H1 (cell line): ENCODE measurements around the gene TMEM129. TPM values are rescaled to one million over a fixed set of nuclear protein-coding genes. Genes with fewer than 3 reads are reported as not detected.

Source experiments
- BCL11A ChIP-seq, 2 experiments: IDR thresholded peaks; one replicate each; pipeline ENCODE4 v1.6.1; 2011; ENCODE audit warnings: low read depth in 2 of 2, low read length in 2 of 2, mild to moderate bottlenecking in 2 of 2
- CTBP2 ChIP-seq: IDR thresholded peaks from 2 replicates; pipeline ENCODE4 v1.7.0; 2011; ENCODE audit warnings: borderline replicate concordance, mild to moderate bottlenecking, moderate library complexity, mixed read lengths, low read length; ENCODE audit not compliant: insufficient read depth, insufficient read length
- KDM4A ChIP-seq: IDR thresholded peaks from one replicate; pipeline ENCODE4 v1.7.1; 2012; ENCODE audit warnings: low read depth, mild to moderate bottlenecking, moderate library complexity, low read length, inconsistent platforms; ENCODE audit not compliant: severe bottlenecking
- KDM5A ChIP-seq: fragments of 200-600 bp; IDR thresholded peaks from 2 replicates; pipeline ENCODE4 v1.7.1; 2012; ENCODE audit warnings: mild to moderate bottlenecking, low read length, inconsistent platforms, mixed read lengths
- NRF1 ChIP-seq: IDR thresholded peaks from 2 replicates; pipeline ENCODE4 v1.6.1; 2011; ENCODE audit warnings: mild to moderate bottlenecking, low read depth, low read length, improper control_type of control experiment
- SP2 ChIP-seq: IDR thresholded peaks from 2 replicates; pipeline ENCODE4 v1.6.1; 2012; ENCODE audit warnings: mild to moderate bottlenecking, low read length, inconsistent platforms
- polyA plus RNA-seq, 7 experiments: library from polyadenylated mRNA; depleted of rRNA in 3 of 7; stranded (reverse) in 5 of 7; unstranded in 2 of 7; fragments of >200 nt in 5 of 7; fragments of 200-250 nt in 2 of 7; gene quantifications; 1 replicate in 5 of 7; 2 replicates in 1 of 7; 4 replicates in 1 of 7; pipeline versions ENCODE4 v1.2.1 to v1.2.3, GENCODE V29; 2011 to 2013; ENCODE audit warnings: missing spikeins in 2 of 7, mixed read lengths in 2 of 7
- total RNA-seq: library from RNA; stranded (reverse); fragmentation: NEBNext Ultra II Directional; extraction: Animal tissue kit (Norgen Biotek cat#: 25700); gene quantifications from 2 replicates; pipeline ENCODE4 v1.2.1, GENCODE V29; 2021

Gene TMEM129
- total and polyA plus RNA-seq, 2 of the 8 experiments (the other 6 are each of a cell fraction or from before 2014, with no cell fraction given) = 31.5 to 58.7 TPM

DNA sequence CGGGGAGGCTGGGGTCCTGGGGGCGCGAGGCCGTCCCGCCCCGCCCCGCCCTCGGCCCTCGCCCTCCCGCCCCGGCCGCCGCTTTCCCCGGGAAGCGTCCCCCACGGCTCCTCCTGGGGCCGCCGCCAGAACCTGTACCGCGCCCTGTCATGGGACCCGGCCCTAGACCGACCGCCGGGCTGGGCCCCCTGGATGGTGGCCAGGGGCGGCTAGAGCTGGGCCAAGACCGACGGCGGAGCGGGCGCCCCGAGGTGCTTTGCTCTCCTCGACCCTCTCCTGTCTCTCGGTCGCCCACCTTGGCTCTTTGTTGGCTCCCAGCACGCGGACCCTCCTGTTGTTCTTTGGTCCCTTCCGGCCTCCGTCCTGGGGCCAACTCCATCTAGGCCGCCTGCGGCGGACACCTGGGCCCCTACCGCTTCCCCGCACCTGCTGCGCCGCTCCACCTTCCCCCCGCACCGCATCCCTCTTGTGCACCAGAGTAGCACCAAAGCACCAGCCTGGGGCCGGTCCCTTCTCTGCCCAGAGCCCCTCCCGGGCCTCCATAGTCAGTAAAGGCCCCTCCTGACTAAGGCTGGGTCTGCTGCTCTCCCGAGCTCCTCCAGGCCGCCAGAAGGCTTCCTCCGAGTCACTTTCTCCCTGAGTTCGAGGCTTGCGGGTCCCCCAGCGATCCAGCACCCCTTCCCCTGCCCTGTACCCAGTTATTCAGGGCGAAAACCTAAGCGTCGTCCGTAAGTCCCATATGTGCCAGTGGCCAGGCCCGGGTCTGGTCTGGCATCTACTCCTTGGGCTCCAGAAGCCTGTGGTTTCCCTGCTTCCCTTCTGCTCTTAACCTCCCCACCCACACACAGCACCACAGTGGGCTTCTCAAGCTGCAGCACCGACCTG lies 785 bp upstream of the TMEM129 start (continued):
- TF ChIP-seq KDM5A = no peak
- no peak for TF ChIP-seq KDM4A
- TF ChIP-seq CTBP2 = no peak
- no peak for TF ChIP-seq NRF1
- TF ChIP-seq BCL11A (IDR thresholded peaks at IDR 0.05; ENCODE audit: low read depth in 2 of 2, low read length in 2 of 2) = no peak
- TF ChIP-seq SP2 = no peak
